H9 (cell line): ENCODE measurements around the gene SLC39A7. TPM values are rescaled to one million over a fixed set of nuclear protein-coding genes. Genes with fewer than 3 reads are reported as not detected.

Source experiments
- DNase-seq: peaks from one replicate; pipeline ENCODE4 v3.0.0-alpha.2; 2017
- H2AFZ ChIP-seq: one replicate; pipeline ENCODE4 v1.6.1; 2013; ENCODE audit warnings: mild to moderate bottlenecking, low read length, control low read depth, moderate library complexity
- H2AK5ac ChIP-seq: 2 replicates; pipeline ENCODE4 v1.6.1; 2013; ENCODE audit warnings: low read length, control low read depth, mixed read lengths; ENCODE audit not compliant: insufficient read length
- H2BK120ac ChIP-seq: one replicate; pipeline ENCODE4 v1.6.1; 2013; ENCODE audit warnings: low read depth, mild to moderate bottlenecking, low read length, control low read depth, inconsistent platforms; ENCODE audit not compliant: poor library complexity, severe bottlenecking
- H2BK12ac ChIP-seq: 2 replicates; pipeline ENCODE4 v1.6.1; 2013; ENCODE audit warnings: low read length, control low read depth, mixed read lengths, low read depth; ENCODE audit not compliant: insufficient read length
- H2BK15ac ChIP-seq: 2 replicates; pipeline ENCODE4 v1.6.1; 2013; ENCODE audit warnings: low read depth, low read length, control low read depth
- H2BK20ac ChIP-seq: one replicate; pipeline ENCODE4 v1.6.1; 2013; ENCODE audit warnings: low read depth, mild to moderate bottlenecking, low read length, control low read depth, inconsistent platforms; ENCODE audit not compliant: poor library complexity, severe bottlenecking
- H2BK5ac ChIP-seq: 2 replicates; pipeline ENCODE4 v1.6.1; 2013; ENCODE audit warnings: low read length, control low read depth, mixed read lengths; ENCODE audit not compliant: insufficient read length
- H3K14ac ChIP-seq: 2 replicates; pipeline ENCODE4 v1.6.1; 2013; ENCODE audit warnings: low read length, control low read depth; ENCODE audit not compliant: insufficient read depth
- H3K18ac ChIP-seq: 2 replicates; pipeline ENCODE4 v1.6.1; 2013; ENCODE audit warnings: low read depth, mild to moderate bottlenecking, mixed read lengths, low read length, control low read depth; ENCODE audit not compliant: insufficient read length
- H3K23ac ChIP-seq: 2 replicates; pipeline ENCODE4 v1.6.1; 2013; ENCODE audit warnings: low read length, control low read depth, mixed read lengths, low read depth; ENCODE audit not compliant: insufficient read length
- H3K23me2 ChIP-seq: 2 replicates; pipeline ENCODE4 v1.6.1; 2013; ENCODE audit warnings: low read depth, mild to moderate bottlenecking, mixed read lengths, low read length, control low read depth; ENCODE audit not compliant: insufficient read length, poor library complexity, severe bottlenecking
- H3K27ac ChIP-seq: 2 replicates; pipeline ENCODE4 v1.5.1; 2013; ENCODE audit warnings: low read length, control low read depth, mixed read lengths, low read depth; ENCODE audit not compliant: insufficient read length
- H3K27me3 ChIP-seq: 2 replicates; pipeline ENCODE4 v1.6.1; 2013; ENCODE audit warnings: low read length, control low read depth, inconsistent platforms; ENCODE audit not compliant: insufficient read depth
- H3K4ac ChIP-seq: 2 replicates; pipeline ENCODE4 v1.6.1; 2013; ENCODE audit warnings: low read depth, mild to moderate bottlenecking, control low read depth, inconsistent platforms, low read length, moderate library complexity
- H3K4me1 ChIP-seq: 2 replicates; pipeline ENCODE4 v1.6.1; 2013; ENCODE audit warnings: low read length, control low read depth, inconsistent platforms; ENCODE audit not compliant: insufficient read depth
- H3K4me2 ChIP-seq: 2 replicates; pipeline ENCODE4 v1.6.1; 2013; ENCODE audit warnings: low read length, control low read depth, mixed read lengths; ENCODE audit not compliant: insufficient read length, insufficient read depth
- H3K56ac ChIP-seq: 2 replicates; pipeline ENCODE4 v1.6.1; 2013; ENCODE audit warnings: low read depth, mild to moderate bottlenecking, mixed read lengths, low read length, control low read depth; ENCODE audit not compliant: insufficient read length
- H3K79me1 ChIP-seq: 2 replicates; pipeline ENCODE4 v1.6.1; 2013; ENCODE audit warnings: low read depth, mild to moderate bottlenecking, moderate library complexity, low read length, control low read depth, inconsistent platforms; ENCODE audit not compliant: insufficient read depth, poor library complexity, severe bottlenecking
- H3K79me2 ChIP-seq: 2 replicates; pipeline ENCODE4 v1.6.1; 2013; ENCODE audit warnings: low read length, control low read depth, inconsistent platforms; ENCODE audit not compliant: insufficient read depth
- H3K9ac ChIP-seq: 2 replicates; pipeline ENCODE4 v1.6.1; 2013; ENCODE audit warnings: low read length, control low read depth, mixed read lengths; ENCODE audit not compliant: insufficient read length; ENCODE audit errors: extremely low read depth
- H3K9me3 ChIP-seq: one replicate; pipeline ENCODE4 v1.6.1; 2013; ENCODE audit warnings: low read depth, low read length, inconsistent platforms; ENCODE audit not compliant: control insufficient read depth
- H3T11ph ChIP-seq: one replicate; pipeline ENCODE4 v1.6.1; 2013; ENCODE audit warnings: mild to moderate bottlenecking, low read length, control low read depth, inconsistent platforms
- H4K20me1 ChIP-seq: one replicate; pipeline ENCODE4 v1.6.1; 2013; ENCODE audit not compliant: control insufficient read depth, insufficient read length, insufficient read depth
- H4K5ac ChIP-seq: 2 replicates; pipeline ENCODE4 v1.6.1; 2013; ENCODE audit warnings: low read depth, mild to moderate bottlenecking, mixed read lengths, low read length, control low read depth; ENCODE audit not compliant: insufficient read length
- H4K8ac ChIP-seq: replicated peaks from 2 replicates; pipeline ENCODE4 v1.6.1; 2013; ENCODE audit warnings: low read length, control low read depth, mixed read lengths, low read depth; ENCODE audit not compliant: insufficient read length
- H4K91ac ChIP-seq: 2 replicates; pipeline ENCODE4 v1.6.1; 2013; ENCODE audit warnings: low read depth, mild to moderate bottlenecking, moderate library complexity, mixed read lengths, low read length, control low read depth; ENCODE audit not compliant: insufficient read length
- H3K27ac Mint-ChIP-seq, 3 experiments: 2 replicates in 2 of 3; 3 replicates in 1 of 3; pipeline ENCODE4 v1.8.0; 2020 to 2021; ENCODE audit warnings: mixed read lengths in 3 of 3, mild to moderate bottlenecking in 1 of 3, moderate library complexity in 1 of 3
- H3K27me3 Mint-ChIP-seq: 2 replicates; pipeline ENCODE4 v1.8.0; 2021; ENCODE audit warnings: low read depth, mild to moderate bottlenecking, moderate library complexity, mixed read lengths
- H3K36me3 Mint-ChIP-seq, 3 experiments: 2 replicates in 2 of 3; 3 replicates in 1 of 3; pipeline ENCODE4 v1.8.0; 2020 to 2021; ENCODE audit warnings: low read depth in 3 of 3, mixed read lengths in 3 of 3; ENCODE audit not compliant: insufficient read depth in 1 of 3
- H3K4me1 Mint-ChIP-seq, 2 experiments: 2 replicates each; pipeline ENCODE4 v1.8.0; 2020; ENCODE audit warnings: mixed read lengths in 2 of 2
- H3K4me3 Mint-ChIP-seq, 2 experiments: 2 replicates in 1 of 2; 3 replicates in 1 of 2; pipeline ENCODE4 v1.8.0; 2020 to 2021; ENCODE audit warnings: mild to moderate bottlenecking in 2 of 2, mixed read lengths in 2 of 2, moderate library complexity in 1 of 2
- H3K9me3 Mint-ChIP-seq, 2 experiments: 2 replicates in 1 of 2; 3 replicates in 1 of 2; pipeline ENCODE4 v1.8.0; 2020; ENCODE audit warnings: mild to moderate bottlenecking in 2 of 2, mixed read lengths in 2 of 2, moderate library complexity in 1 of 2
- CTCF ChIP-seq: fragments of 200-600 bp; sonication (generic); conservative IDR thresholded peaks from 3 replicates; pipeline ENCODE4 v1.8.0; 2021; ENCODE audit warnings: antibody characterized with exemption, mild to moderate bottlenecking
- WGBS: extraction: QIAGEN DNeasy Blood & Tissue Kit; methylation state at CpG from one replicate; pipeline ENCODE4 v1.1.7; 2013; ENCODE audit warnings: missing lambda C conversion rate, low lambda C conversion rate, mixed read lengths; ENCODE audit not compliant: insufficient read length; ENCODE audit errors: extremely low coverage; 5-methylcytosine and 5-hydroxymethylcytosine counted together
- total RNA-seq: library from RNA; stranded (reverse); gene quantifications from 2 replicates; pipeline ENCODE4 v1.2.1, GENCODE V29; 2021

SLC39A7 gene
- total RNA-seq, 1 experiment from 2014 or later = 107 TPM

- Histone ChIP-seq H3K4me1 (no peaks in the 10 kb centered on the region; the same call in 1 of the 2 replicates), H2BK15ac (no peak overlapping the region), H3K9me3 (no peaks in the 10 kb centered on the region), H4K5ac (no peak overlapping the region), H2BK12ac (no peak overlapping the region), H4K91ac (no peak overlapping the region), H3K9ac (no peak overlapping the region), H3K14ac (no peak overlapping the region), H2BK5ac (no peak overlapping the region), H3K79me2 (no peaks in the 10 kb centered on the region), H3K27me3 (no peaks in the 10 kb centered on the region; the same call in 1 of the 2 replicates), H3K18ac (no peak overlapping the region), H3K56ac (no peak overlapping the region), H3K23ac (no peak overlapping the region), H3K23me2 (peaks cover 17% of the 10 kb centered on the region), H2AK5ac (no peak overlapping the region), H3K79me1 (no peaks in the 10 kb centered on the region), H2BK20ac (no peak overlapping the region), H3T11ph (no peak overlapping the region), H4K8ac (no peak overlapping the region), H3K27ac (no peak overlapping the region), H4K20me1 (no peaks in the 10 kb centered on the region), H3K4ac (no peak overlapping the region), H3K4me2 (no peak overlapping the region), H2AFZ (no peak overlapping the region), H2BK120ac (no peak overlapping the region)
- Mint-ChIP-seq H3K27ac (no peak overlapping the region), H3K36me3 (peaks cover 9 to 25% (median 21%) of the 10 kb centered on the region in 3 experiments; a peak in 6 of 7 replicates), H3K9me3 (no peaks in the 10 kb centered on the region; a peak in 1 of 5 replicates), H3K27me3 (peaks cover 30% of the 10 kb centered on the region), H3K4me1 (peaks cover 20 to 24% of the 10 kb centered on the region in 2 experiments), H3K4me3 (peak overlapping the region; percentile 74 to 83; a peak in 3 of 5 replicates)
- no peak for DNase-seq
- no peak for TF ChIP-seq CTCF
- no CpG with 5 or more reads among the region's 13 CpGs for WGBS
Observed at GRCh38 chr6:33250731-33251130, 50.1 kb downstream of the SLC39A7 start.
